Activated gamma-delta T cell (primary cell): ENCODE data around the gene PEAR1.

ENCODE experiments used
- DNase-seq: peaks from one replicate; lab custom pipeline; 2025; lab: John Stamatoyannopoulos, UW

The PEAR1 gene

GRCh38 chr1:156963621-156964020 is 70.1 kb downstream of the PEAR1 start:
- DNase-seq, result no peak

- no peak for DNase-seq
These were observed 70.9 kb downstream of the PEAR1 start for GRCh38 chr1:156964441-156964840.
